Erythroblast (primary cell): ENCODE measurements around the gene WDFY4.

Experiments used
- GATA1 ChIP-seq: IDR thresholded peaks from 2 replicates; pipeline ENCODE4 v1.6.1; 2011; ENCODE audit warnings: low read depth, mild to moderate bottlenecking, control low read depth, low read length, moderate library complexity
- POLR2A ChIP-seq: IDR thresholded peaks from 2 replicates; pipeline ENCODE4 v1.6.1; 2011; ENCODE audit warnings: mild to moderate bottlenecking, low read length

DNA sequence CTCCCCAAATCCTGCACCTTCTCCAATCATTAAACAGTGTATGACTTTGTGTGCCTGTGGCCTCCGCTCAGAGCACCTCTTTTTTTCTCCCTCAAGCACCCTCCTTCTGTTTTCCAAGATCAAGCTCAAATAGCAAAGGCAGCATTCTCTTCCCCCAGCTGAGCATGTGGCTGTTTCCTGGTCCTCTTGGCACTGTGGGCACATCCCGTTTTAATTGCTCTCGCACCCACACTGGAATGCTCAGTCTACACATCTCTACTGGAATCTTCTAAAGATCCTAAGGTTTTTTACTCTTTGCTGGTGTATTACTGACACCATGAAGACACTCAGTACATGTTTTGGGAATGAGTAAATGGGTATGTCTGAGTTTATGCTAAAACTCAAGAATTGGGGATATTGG, 107.4 kb downstream of the WDFY4 start:
- TF ChIP-seq POLR2A (no peak), GATA1 (no peak)
